Globus pallidus (tissue), 1 donor: Measurements from ENCODE around the gene CBX4.

Source experiments
- DNase-seq: peaks from one replicate; pipeline ENCODE4 v3.0.0-alpha.2; 2015; ENCODE audit warnings: low spot score

CBX4 gene

GRCh38 chr17:79829004-79829403, 10.2 kb downstream of the CBX4 start:
- no peak for DNase-seq

- DNase-seq, result no peak
Measured at GRCh38 chr17:79826841-79827578, 12.2 kb downstream of the CBX4 start.

- no peak for DNase-seq
Measured at GRCh38 chr17:79826204-79826680, 13.0 kb downstream of the CBX4 start.

- DNase-seq, result no peak
Measured at GRCh38 chr17:79825580-79825921, 13.7 kb downstream of the CBX4 start.

GRCh38 chr17:79824893-79825579, 14.2 kb downstream of the CBX4 start:
- DNase-seq, result no peak

- DNase-seq, result no peak
Measured at GRCh38 chr17:79824234-79824633, 15.0 kb downstream of the CBX4 start.

GRCh38 chr17:79822583-79823124, 16.6 kb downstream of the CBX4 start:
- DNase-seq, result no peak

GRCh38 chr17:79821331-79822095, 17.7 kb downstream of the CBX4 start:
- DNase-seq, result no peak

- DNase-seq, result no peak
Measured at GRCh38 chr17:79820959-79821330, 18.3 kb downstream of the CBX4 start.

- DNase-seq, result no peak
Measured at GRCh38 chr17:79819534-79820276, 19.5 kb downstream of the CBX4 start.

GRCh38 chr17:79819085-79819484, 20.2 kb downstream of the CBX4 start:
- DNase-seq, result no peak

GRCh38 chr17:79818026-79818758, 21.0 kb downstream of the CBX4 start:
- DNase-seq, result no peak

- no peak for DNase-seq
Measured at GRCh38 chr17:79815836-79816461, 23.3 kb downstream of the CBX4 start.

- DNase-seq, result no peak
Measured at GRCh38 chr17:79814974-79815835, 24.0 kb downstream of the CBX4 start.

- no peak for DNase-seq
Measured at GRCh38 chr17:79814127-79814973, 24.9 kb downstream of the CBX4 start.

- DNase-seq, result no peak
Measured at GRCh38 chr17:79813297-79814126, 25.7 kb downstream of the CBX4 start.

GRCh38 chr17:79812353-79813258, 26.6 kb downstream of the CBX4 start:
- no peak for DNase-seq
